Glomerular visceral epithelial cell (primary cell): Measurements from ENCODE around the gene SPAG16.
A peak's percentile ranks its signal among the peaks of the same experiment; 100 is the strongest.

ENCODE experiments used
- DNase-seq: peaks from one replicate; pipeline ENCODE4 v3.0.0-alpha.2; 2016; ENCODE audit errors: extremely low spot score

Gene SPAG16

GRCh38 chr2:214376618-214377285, 1092.5 kb downstream of the SPAG16 start:
- DNase-seq, result no peak

- DNase-seq, result no peak
Observed at GRCh38 chr2:214377286-214377624, 1093.0 kb downstream of the SPAG16 start.

- no peak for DNase-seq
Observed at GRCh38 chr2:214378455-214379103, 1094.3 kb downstream of the SPAG16 start.

GRCh38 chr2:214379227-214379626, 1095.0 kb downstream of the SPAG16 start:
- DNase-seq, result no peak

- DNase-seq, result no peak
Observed at GRCh38 chr2:214380681-214381080, 1096.4 kb downstream of the SPAG16 start.

GRCh38 chr2:214382229-214382628, 1098.0 kb downstream of the SPAG16 start:
- DNase-seq, result no peak

GRCh38 chr2:214386720-214387119, 1102.5 kb downstream of the SPAG16 start:
- no peak for DNase-seq

- DNase-seq, result no peak
Observed at GRCh38 chr2:214389334-214389733, 1105.1 kb downstream of the SPAG16 start.

- no peak for DNase-seq
Observed at GRCh38 chr2:214393796-214394195, 1109.5 kb downstream of the SPAG16 start.

- no peak for DNase-seq
Observed at GRCh38 chr2:214395040-214395439, 1110.8 kb downstream of the SPAG16 start.

- DNase-seq, result no peak
Observed at GRCh38 chr2:214401580-214401979, 1117.3 kb downstream of the SPAG16 start.

GRCh38 chr2:214410128-214410775, 1126.0 kb downstream of the SPAG16 start:
- DNase-seq, result no peak

GRCh38 chr2:214410918-214411554, 1126.8 kb downstream of the SPAG16 start, which contains the start of gene VWC2L:
VWC2L (plus strand) TSS chr2:214411054; CDS start chr2:214414194, 3,140 bp downstream.
- DNase-seq, result peak; percentile 83

GRCh38 chr2:214412679-214413078, 1128.4 kb downstream of the SPAG16 start:
- DNase-seq, result no peak

- DNase-seq, result no peak
Observed at GRCh38 chr2:214436470-214436869, 1152.2 kb downstream of the SPAG16 start.

- DNase-seq, result no peak
Observed at GRCh38 chr2:214450118-214450894, 1166.0 kb downstream of the SPAG16 start.

GRCh38 chr2:214451516-214452275, 1167.4 kb downstream of the SPAG16 start:
- DNase-seq, result no peak
